ENCODE results near the gene UPB1.

DNA sequence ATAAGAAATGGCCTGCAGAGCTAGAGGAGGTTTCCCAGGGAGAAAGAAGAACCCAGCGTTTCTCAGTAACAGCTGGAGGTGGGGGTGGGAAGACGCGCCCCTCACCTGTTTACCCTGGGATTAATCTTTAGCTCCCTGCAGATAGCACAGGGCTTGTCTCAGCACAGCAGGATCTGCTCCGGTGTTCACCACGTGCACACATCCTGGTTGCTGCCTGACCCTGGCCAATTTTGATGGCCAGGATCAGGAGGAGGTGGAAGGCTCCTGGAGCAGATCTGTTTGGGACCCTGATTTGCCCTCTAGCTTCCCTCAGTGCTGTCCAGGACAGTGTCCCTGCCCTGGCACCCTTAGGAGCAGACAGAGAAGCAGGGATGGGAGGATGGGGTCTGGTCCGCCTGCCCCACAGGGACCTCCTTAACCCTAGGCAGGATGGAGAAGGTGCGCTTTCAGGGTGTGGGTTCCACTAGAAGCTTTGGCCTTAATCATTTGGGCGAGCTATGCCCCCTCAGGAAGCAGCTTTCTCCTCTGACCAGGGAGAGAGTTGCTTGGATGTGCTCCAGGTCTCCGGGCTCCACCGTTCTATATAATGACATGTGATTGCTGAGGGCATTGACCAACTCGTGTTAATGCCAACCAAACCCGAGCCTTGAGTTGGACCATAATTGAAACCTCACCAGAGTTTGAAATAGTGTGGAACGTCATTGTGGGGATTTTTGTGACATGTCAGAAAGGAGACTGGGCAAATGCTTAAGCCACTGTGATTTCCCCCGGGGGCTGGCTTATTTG, 19.3 kb downstream of the UPB1 start:
- TF ChIP-seq POLR2A (IDR thresholded peaks at IDR 0.05) = no peak
- TF ChIP-seq, protein P1, sequence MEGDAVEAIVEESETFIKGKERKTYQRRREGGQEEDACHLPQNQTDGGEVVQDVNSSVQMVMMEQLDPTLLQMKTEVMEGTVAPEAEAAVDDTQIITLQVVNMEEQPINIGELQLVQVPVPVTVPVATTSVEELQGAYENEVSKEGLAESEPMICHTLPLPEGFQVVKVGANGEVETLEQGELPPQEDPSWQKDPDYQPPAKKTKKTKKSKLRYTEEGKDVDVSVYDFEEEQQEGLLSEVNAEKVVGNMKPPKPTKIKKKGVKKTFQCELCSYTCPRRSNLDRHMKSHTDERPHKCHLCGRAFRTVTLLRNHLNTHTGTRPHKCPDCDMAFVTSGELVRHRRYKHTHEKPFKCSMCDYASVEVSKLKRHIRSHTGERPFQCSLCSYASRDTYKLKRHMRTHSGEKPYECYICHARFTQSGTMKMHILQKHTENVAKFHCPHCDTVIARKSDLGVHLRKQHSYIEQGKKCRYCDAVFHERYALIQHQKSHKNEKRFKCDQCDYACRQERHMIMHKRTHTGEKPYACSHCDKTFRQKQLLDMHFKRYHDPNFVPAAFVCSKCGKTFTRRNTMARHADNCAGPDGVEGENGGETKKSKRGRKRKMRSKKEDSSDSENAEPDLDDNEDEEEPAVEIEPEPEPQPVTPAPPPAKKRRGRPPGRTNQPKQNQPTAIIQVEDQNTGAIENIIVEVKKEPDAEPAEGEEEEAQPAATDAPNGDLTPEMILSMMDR (IDR thresholded peaks at IDR 0.05) = no peak
